HepG2 (cell line): ENCODE data around the gene MBTD1. TPM values are rescaled to one million over a fixed set of nuclear protein-coding genes. Genes with fewer than 3 reads are reported as not detected.

Experiments
- AHDC1 ChIP-seq: sonication (generic); formaldehyde crosslinking; IDR thresholded peaks from 2 replicates; pipeline ENCODE4 v1.5.1; 2020; ENCODE audit warnings: mild to moderate bottlenecking, missing genetic modification reagents, borderline replicate concordance
- FOXP1 ChIP-seq, 2 experiments: fragments of 450-650 bp in 1 of 2; IDR thresholded peaks; 2 replicates each; pipeline ENCODE4 v1.6.1; 2017 to 2018; ENCODE audit warnings: antibody characterized with exemption in 1 of 2
- KLF12 ChIP-seq: sonication (generic); formaldehyde crosslinking; IDR thresholded peaks from 2 replicates; pipeline ENCODE4 v1.4.0; 2020; ENCODE audit warnings: missing genetic modification reagents, borderline replicate concordance
- SNAI1 ChIP-seq: sonication (generic); formaldehyde crosslinking; IDR thresholded peaks from 2 replicates; pipeline ENCODE4 v1.5.0; 2020; ENCODE audit warnings: mild to moderate bottlenecking, missing genetic modification reagents, borderline replicate concordance
- ZNF772 ChIP-seq: sonication (generic); formaldehyde crosslinking; IDR thresholded peaks from 2 replicates; pipeline ENCODE4 v1.5.0; 2020; ENCODE audit warnings: mild to moderate bottlenecking, missing genetic modification reagents
- polyA plus RNA-seq, 8 experiments: library from polyadenylated mRNA; depleted of rRNA in 3 of 8; stranded (reverse) in 7 of 8; unstranded in 1 of 8; fragments of >200 nt; fragmentation: Illumina TruSeq in 4 of 8; extraction: Trizol in 4 of 8; gene quantifications; 2 replicates each; pipeline versions ENCODE4 v1.2.1 to v1.2.3, GENCODE V29; 2011 to 2016; ENCODE audit warnings: low read depth in 4 of 8, missing spikeins in 1 of 8, mixed read lengths in 1 of 8; ENCODE audit not compliant: insufficient read depth in 1 of 8
- total RNA-seq, 5 experiments: library from RNA; depleted of rRNA; stranded (reverse); fragments of >200 nt; fragmentation: Illumina TruSeq; extraction: Trizol; gene quantifications; 2 replicates each; pipeline ENCODE4 v1.2.3, GENCODE V29; 2016; ENCODE audit warnings: low read depth in 1 of 5
- TF ChIP-seq, protein P1 (sequence below): sonication (generic); formaldehyde crosslinking; IDR thresholded peaks from 2 replicates; pipeline ENCODE4 v1.4.0; 2020; ENCODE audit warnings: missing genetic modification reagents
- TF ChIP-seq, protein P2 (sequence below): sonication (generic); formaldehyde crosslinking; IDR thresholded peaks from 2 replicates; pipeline ENCODE4 v1.4.0; 2020; ENCODE audit warnings: missing genetic modification reagents
- TF ChIP-seq, protein P3 (sequence below): sonication (generic); formaldehyde crosslinking; IDR thresholded peaks from 2 replicates; pipeline ENCODE4 v1.4.0; 2020; ENCODE audit warnings: missing genetic modification reagents

MBTD1 gene
- total and polyA plus RNA-seq, 2 of the 13 experiments (the other 11 are each of a cell fraction or from before 2014, with no cell fraction given) = 20.9 TPM

GRCh38 chr17:51165680-51166197, 94.1 kb downstream of the MBTD1 start (continued):
- no peak for TF ChIP-seq AHDC1 (CRISPR knock-in tag)
- TF ChIP-seq, protein P1, sequence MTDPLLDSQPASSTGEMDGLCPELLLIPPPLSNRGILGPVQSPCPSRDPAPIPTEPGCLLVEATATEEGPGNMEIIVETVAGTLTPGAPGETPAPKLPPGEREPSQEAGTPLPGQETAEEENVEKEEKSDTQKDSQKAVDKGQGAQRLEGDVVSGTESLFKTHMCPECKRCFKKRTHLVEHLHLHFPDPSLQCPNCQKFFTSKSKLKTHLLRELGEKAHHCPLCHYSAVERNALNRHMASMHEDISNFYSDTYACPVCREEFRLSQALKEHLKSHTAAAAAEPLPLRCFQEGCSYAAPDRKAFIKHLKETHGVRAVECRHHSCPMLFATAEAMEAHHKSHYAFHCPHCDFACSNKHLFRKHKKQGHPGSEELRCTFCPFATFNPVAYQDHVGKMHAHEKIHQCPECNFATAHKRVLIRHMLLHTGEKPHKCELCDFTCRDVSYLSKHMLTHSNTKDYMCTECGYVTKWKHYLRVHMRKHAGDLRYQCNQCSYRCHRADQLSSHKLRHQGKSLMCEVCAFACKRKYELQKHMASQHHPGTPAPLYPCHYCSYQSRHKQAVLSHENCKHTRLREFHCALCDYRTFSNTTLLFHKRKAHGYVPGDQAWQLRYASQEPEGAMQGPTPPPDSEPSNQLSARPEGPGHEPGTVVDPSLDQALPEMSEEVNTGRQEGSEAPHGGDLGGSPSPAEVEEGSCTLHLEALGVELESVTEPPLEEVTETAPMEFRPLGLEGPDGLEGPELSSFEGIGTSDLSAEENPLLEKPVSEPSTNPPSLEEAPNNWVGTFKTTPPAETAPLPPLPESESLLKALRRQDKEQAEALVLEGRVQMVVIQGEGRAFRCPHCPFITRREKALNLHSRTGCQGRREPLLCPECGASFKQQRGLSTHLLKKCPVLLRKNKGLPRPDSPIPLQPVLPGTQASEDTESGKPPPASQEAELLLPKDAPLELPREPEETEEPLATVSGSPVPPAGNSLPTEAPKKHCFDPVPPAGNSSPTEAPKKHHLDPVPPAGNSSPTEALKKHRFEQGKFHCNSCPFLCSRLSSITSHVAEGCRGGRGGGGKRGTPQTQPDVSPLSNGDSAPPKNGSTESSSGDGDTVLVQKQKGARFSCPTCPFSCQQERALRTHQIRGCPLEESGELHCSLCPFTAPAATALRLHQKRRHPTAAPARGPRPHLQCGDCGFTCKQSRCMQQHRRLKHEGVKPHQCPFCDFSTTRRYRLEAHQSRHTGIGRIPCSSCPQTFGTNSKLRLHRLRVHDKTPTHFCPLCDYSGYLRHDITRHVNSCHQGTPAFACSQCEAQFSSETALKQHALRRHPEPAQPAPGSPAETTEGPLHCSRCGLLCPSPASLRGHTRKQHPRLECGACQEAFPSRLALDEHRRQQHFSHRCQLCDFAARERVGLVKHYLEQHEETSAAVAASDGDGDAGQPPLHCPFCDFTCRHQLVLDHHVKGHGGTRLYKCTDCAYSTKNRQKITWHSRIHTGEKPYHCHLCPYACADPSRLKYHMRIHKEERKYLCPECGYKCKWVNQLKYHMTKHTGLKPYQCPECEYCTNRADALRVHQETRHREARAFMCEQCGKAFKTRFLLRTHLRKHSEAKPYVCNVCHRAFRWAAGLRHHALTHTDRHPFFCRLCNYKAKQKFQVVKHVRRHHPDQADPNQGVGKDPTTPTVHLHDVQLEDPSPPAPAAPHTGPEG = 0 out of 2 replicates have a peak, but pooled peaks have one; percentile 4
- TF ChIP-seq, protein P2, sequence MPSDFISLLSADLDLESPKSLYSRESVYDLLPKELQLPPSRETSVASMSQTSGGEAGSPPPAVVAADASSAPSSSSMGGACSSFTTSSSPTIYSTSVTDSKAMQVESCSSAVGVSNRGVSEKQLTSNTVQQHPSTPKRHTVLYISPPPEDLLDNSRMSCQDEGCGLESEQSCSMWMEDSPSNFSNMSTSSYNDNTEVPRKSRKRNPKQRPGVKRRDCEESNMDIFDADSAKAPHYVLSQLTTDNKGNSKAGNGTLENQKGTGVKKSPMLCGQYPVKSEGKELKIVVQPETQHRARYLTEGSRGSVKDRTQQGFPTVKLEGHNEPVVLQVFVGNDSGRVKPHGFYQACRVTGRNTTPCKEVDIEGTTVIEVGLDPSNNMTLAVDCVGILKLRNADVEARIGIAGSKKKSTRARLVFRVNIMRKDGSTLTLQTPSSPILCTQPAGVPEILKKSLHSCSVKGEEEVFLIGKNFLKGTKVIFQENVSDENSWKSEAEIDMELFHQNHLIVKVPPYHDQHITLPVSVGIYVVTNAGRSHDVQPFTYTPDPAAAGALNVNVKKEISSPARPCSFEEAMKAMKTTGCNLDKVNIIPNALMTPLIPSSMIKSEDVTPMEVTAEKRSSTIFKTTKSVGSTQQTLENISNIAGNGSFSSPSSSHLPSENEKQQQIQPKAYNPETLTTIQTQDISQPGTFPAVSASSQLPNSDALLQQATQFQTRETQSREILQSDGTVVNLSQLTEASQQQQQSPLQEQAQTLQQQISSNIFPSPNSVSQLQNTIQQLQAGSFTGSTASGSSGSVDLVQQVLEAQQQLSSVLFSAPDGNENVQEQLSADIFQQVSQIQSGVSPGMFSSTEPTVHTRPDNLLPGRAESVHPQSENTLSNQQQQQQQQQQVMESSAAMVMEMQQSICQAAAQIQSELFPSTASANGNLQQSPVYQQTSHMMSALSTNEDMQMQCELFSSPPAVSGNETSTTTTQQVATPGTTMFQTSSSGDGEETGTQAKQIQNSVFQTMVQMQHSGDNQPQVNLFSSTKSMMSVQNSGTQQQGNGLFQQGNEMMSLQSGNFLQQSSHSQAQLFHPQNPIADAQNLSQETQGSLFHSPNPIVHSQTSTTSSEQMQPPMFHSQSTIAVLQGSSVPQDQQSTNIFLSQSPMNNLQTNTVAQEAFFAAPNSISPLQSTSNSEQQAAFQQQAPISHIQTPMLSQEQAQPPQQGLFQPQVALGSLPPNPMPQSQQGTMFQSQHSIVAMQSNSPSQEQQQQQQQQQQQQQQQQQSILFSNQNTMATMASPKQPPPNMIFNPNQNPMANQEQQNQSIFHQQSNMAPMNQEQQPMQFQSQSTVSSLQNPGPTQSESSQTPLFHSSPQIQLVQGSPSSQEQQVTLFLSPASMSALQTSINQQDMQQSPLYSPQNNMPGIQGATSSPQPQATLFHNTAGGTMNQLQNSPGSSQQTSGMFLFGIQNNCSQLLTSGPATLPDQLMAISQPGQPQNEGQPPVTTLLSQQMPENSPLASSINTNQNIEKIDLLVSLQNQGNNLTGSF (CRISPR knock-in tag) = no peak
- TF ChIP-seq KLF12 (CRISPR knock-in tag) = no peak; the same call in 1 of the 2 replicates
- TF ChIP-seq, protein P3, sequence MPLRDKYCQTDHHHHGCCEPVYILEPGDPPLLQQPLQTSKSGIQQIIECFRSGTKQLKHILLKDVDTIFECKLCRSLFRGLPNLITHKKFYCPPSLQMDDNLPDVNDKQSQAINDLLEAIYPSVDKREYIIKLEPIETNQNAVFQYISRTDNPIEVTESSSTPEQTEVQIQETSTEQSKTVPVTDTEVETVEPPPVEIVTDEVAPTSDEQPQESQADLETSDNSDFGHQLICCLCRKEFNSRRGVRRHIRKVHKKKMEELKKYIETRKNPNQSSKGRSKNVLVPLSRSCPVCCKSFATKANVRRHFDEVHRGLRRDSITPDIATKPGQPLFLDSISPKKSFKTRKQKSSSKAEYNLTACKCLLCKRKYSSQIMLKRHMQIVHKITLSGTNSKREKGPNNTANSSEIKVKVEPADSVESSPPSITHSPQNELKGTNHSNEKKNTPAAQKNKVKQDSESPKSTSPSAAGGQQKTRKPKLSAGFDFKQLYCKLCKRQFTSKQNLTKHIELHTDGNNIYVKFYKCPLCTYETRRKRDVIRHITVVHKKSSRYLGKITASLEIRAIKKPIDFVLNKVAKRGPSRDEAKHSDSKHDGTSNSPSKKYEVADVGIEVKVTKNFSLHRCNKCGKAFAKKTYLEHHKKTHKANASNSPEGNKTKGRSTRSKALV = no peak
- no peak for TF ChIP-seq SNAI1 (CRISPR knock-in tag)
- peak; percentile 8; the same call in 1 of the 2 replicates for TF ChIP-seq ZNF772 (CRISPR knock-in tag)
- 0 out of 2 replicates have a peak, but pooled peaks have one; percentile 42 for TF ChIP-seq FOXP1 (IDR thresholded peaks at IDR 0.05)
- TF ChIP-seq FOXP1 (CRISPR knock-in tag; IDR thresholded peaks at IDR 0.05) = no peak
